HepG2 (cell line): ENCODE data around the gene TNFAIP3. TPM values are rescaled to one million over a fixed set of nuclear protein-coding genes. Genes with fewer than 3 reads are reported as not detected.

Source experiments
- AKAP8 ChIP-seq: sonication (generic); formaldehyde crosslinking; IDR thresholded peaks from 2 replicates; pipeline ENCODE4 v1.5.1; 2020; ENCODE audit warnings: mild to moderate bottlenecking, missing genetic modification reagents
- GLI4 ChIP-seq: sonication (generic); formaldehyde crosslinking; IDR thresholded peaks from 2 replicates; pipeline ENCODE4 v1.5.1; 2020; ENCODE audit warnings: missing genetic modification reagents, mild to moderate bottlenecking, moderate library complexity, borderline replicate concordance
- TARDBP ChIP-seq: sonication (generic); formaldehyde crosslinking; IDR thresholded peaks from 2 replicates; pipeline ENCODE4 v1.8.0; 2022; ENCODE audit warnings: mild to moderate bottlenecking, missing genetic modification reagents
- polyA plus RNA-seq, 8 experiments: library from polyadenylated mRNA; depleted of rRNA in 3 of 8; stranded (reverse) in 7 of 8; unstranded in 1 of 8; fragments of >200 nt; fragmentation: Illumina TruSeq in 4 of 8; extraction: Trizol in 4 of 8; gene quantifications; 2 replicates each; pipeline versions ENCODE4 v1.2.1 to v1.2.3, GENCODE V29; 2011 to 2016; ENCODE audit warnings: low read depth in 4 of 8, missing spikeins in 1 of 8, mixed read lengths in 1 of 8; ENCODE audit not compliant: insufficient read depth in 1 of 8
- total RNA-seq, 5 experiments: library from RNA; depleted of rRNA; stranded (reverse); fragments of >200 nt; fragmentation: Illumina TruSeq; extraction: Trizol; gene quantifications; 2 replicates each; pipeline ENCODE4 v1.2.3, GENCODE V29; 2016; ENCODE audit warnings: low read depth in 1 of 5
- TF ChIP-seq, protein P1 (sequence below): sonication (generic); formaldehyde crosslinking; IDR thresholded peaks from 2 replicates; pipeline ENCODE4 v1.4.0; 2020; ENCODE audit warnings: missing genetic modification reagents
- TF ChIP-seq, protein P2 (sequence below): sonication (generic); formaldehyde crosslinking; IDR thresholded peaks from 2 replicates; pipeline ENCODE4 v1.4.0; 2020; ENCODE audit warnings: mild to moderate bottlenecking, missing genetic modification reagents

Gene TNFAIP3
- total and polyA plus RNA-seq, 2 of the 13 experiments (the other 11 are each of a cell fraction or from before 2014, with no cell fraction given) = 28.2 to 47.1 TPM

DNA sequence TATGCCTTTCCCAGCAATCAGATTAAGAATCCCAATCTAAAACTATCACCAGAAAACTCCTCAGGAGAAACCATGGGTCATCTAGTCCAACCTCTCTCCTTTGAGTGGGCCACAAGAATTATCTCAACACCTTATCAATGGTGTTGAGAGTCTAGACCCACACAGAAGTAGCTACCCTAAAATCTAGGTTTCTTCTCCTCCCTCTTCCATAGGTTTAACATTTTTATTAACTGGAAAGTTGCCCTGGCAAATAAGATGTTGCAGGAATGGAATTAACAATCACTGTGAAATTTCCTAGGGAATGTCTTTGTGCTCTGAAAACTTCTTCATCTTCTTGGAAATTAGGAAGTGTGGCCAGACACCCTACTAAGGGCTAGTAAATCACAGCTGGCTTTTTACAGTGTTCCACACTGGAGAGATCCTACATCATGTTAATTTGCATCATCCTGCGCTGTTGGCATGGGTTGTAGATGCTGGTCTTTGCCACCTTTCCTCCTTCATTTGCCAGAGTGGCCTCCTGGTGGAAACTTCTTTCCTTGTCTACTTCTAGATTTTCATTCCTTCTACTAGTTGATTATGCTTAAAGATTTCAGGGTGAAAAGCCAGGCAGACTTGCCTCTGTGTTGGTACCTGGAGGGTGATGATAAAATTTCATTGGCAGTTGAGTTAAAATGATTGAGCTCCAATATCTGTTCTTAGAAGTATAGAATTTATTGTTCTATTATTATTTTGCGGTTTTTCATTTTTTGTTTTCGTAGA lies 2.7 kb downstream of the TNFAIP3 start (continued):
- TF ChIP-seq, protein P1, sequence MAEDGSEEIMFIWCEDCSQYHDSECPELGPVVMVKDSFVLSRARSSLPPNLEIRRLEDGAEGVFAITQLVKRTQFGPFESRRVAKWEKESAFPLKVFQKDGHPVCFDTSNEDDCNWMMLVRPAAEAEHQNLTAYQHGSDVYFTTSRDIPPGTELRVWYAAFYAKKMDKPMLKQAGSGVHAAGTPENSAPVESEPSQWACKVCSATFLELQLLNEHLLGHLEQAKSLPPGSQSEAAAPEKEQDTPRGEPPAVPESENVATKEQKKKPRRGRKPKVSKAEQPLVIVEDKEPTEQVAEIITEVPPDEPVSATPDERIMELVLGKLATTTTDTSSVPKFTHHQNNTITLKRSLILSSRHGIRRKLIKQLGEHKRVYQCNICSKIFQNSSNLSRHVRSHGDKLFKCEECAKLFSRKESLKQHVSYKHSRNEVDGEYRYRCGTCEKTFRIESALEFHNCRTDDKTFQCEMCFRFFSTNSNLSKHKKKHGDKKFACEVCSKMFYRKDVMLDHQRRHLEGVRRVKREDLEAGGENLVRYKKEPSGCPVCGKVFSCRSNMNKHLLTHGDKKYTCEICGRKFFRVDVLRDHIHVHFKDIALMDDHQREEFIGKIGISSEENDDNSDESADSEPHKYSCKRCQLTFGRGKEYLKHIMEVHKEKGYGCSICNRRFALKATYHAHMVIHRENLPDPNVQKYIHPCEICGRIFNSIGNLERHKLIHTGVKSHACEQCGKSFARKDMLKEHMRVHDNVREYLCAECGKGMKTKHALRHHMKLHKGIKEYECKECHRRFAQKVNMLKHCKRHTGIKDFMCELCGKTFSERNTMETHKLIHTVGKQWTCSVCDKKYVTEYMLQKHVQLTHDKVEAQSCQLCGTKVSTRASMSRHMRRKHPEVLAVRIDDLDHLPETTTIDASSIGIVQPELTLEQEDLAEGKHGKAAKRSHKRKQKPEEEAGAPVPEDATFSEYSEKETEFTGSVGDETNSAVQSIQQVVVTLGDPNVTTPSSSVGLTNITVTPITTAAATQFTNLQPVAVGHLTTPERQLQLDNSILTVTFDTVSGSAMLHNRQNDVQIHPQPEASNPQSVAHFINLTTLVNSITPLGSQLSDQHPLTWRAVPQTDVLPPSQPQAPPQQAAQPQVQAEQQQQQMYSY (CRISPR knock-in tag) = no peak
- TF ChIP-seq AKAP8 (CRISPR knock-in tag) (0 out of 2 replicates have a peak, but pooled peaks have one; percentile 6), TARDBP (CRISPR knock-in tag) (peak; percentile 18; the same call in 1 of the 2 replicates), GLI4 (no peak)
- TF ChIP-seq, protein P2, sequence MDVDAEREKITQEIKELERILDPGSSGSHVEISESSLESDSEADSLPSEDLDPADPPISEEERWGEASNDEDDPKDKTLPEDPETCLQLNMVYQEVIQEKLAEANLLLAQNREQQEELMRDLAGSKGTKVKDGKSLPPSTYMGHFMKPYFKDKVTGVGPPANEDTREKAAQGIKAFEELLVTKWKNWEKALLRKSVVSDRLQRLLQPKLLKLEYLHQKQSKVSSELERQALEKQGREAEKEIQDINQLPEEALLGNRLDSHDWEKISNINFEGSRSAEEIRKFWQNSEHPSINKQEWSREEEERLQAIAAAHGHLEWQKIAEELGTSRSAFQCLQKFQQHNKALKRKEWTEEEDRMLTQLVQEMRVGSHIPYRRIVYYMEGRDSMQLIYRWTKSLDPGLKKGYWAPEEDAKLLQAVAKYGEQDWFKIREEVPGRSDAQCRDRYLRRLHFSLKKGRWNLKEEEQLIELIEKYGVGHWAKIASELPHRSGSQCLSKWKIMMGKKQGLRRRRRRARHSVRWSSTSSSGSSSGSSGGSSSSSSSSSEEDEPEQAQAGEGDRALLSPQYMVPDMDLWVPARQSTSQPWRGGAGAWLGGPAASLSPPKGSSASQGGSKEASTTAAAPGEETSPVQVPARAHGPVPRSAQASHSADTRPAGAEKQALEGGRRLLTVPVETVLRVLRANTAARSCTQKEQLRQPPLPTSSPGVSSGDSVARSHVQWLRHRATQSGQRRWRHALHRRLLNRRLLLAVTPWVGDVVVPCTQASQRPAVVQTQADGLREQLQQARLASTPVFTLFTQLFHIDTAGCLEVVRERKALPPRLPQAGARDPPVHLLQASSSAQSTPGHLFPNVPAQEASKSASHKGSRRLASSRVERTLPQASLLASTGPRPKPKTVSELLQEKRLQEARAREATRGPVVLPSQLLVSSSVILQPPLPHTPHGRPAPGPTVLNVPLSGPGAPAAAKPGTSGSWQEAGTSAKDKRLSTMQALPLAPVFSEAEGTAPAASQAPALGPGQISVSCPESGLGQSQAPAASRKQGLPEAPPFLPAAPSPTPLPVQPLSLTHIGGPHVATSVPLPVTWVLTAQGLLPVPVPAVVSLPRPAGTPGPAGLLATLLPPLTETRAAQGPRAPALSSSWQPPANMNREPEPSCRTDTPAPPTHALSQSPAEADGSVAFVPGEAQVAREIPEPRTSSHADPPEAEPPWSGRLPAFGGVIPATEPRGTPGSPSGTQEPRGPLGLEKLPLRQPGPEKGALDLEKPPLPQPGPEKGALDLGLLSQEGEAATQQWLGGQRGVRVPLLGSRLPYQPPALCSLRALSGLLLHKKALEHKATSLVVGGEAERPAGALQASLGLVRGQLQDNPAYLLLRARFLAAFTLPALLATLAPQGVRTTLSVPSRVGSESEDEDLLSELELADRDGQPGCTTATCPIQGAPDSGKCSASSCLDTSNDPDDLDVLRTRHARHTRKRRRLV (CRISPR knock-in tag) = no peak
